Neuronal stem cell (in vitro differentiated cells): ENCODE data around the gene CCM2.

Experiments used
- DNase-seq: peaks from one replicate; pipeline ENCODE4 v3.0.0-alpha.2; 2013; ENCODE audit warnings: low spot score
- H2AFZ ChIP-seq: one replicate; pipeline ENCODE4 v1.6.1; 2013; ENCODE audit warnings: mild to moderate bottlenecking, low read length, inconsistent platforms
- H2AK5ac ChIP-seq: 2 replicates; pipeline ENCODE4 v1.6.1; 2013; ENCODE audit warnings: low read depth, mild to moderate bottlenecking, inconsistent platforms, low read length, moderate library complexity, mixed read lengths
- H2BK120ac ChIP-seq: 2 replicates; pipeline ENCODE4 v1.6.1; 2013; ENCODE audit warnings: low read depth, mild to moderate bottlenecking, inconsistent platforms, low read length, moderate library complexity, mixed read lengths
- H2BK12ac ChIP-seq: one replicate; pipeline ENCODE4 v1.6.1; 2013; ENCODE audit warnings: low read length, inconsistent platforms
- H2BK15ac ChIP-seq: 2 replicates; pipeline ENCODE4 v1.6.1; 2013; ENCODE audit warnings: mild to moderate bottlenecking, low read length, inconsistent platforms, mixed read lengths
- H2BK5ac ChIP-seq: one replicate; pipeline ENCODE4 v1.6.1; 2013; ENCODE audit warnings: inconsistent platforms, mild to moderate bottlenecking, low read length, moderate library complexity
- H3K14ac ChIP-seq: one replicate; pipeline ENCODE4 v1.6.1; 2013; ENCODE audit warnings: low read length, inconsistent platforms
- H3K18ac ChIP-seq: 2 replicates; pipeline ENCODE4 v1.6.1; 2013; ENCODE audit warnings: low read length, inconsistent platforms
- H3K23ac ChIP-seq: 2 replicates; pipeline ENCODE4 v1.6.1; 2013; ENCODE audit warnings: low read depth, mild to moderate bottlenecking, mixed read lengths, low read length, inconsistent platforms; ENCODE audit not compliant: poor library complexity
- H3K27ac ChIP-seq: replicated peaks from 3 replicates; pipeline ENCODE4 v1.5.1; 2013; ENCODE audit warnings: low read length, inconsistent platforms
- H3K27me3 ChIP-seq, 3 experiments: 2 replicates each; pipeline ENCODE4 v1.6.1; 2013; ENCODE audit warnings: low read length in 3 of 3, mild to moderate bottlenecking in 2 of 3, inconsistent platforms in 1 of 3, low read depth in 1 of 3, mixed read lengths in 1 of 3, moderate library complexity in 1 of 3; ENCODE audit not compliant: control insufficient read depth in 3 of 3, insufficient read depth in 3 of 3
- H3K36me3 ChIP-seq, 2 donors: replicated peaks in 1 of 2; 2 replicates each; pipeline ENCODE4 v1.6.1; 2013; ENCODE audit warnings: low read length in 2 of 2; ENCODE audit not compliant: control insufficient read depth in 2 of 2, insufficient read depth in 2 of 2
- H3K4ac ChIP-seq: 2 replicates; pipeline ENCODE4 v1.6.1; 2013; ENCODE audit warnings: inconsistent platforms, mild to moderate bottlenecking, low read length, moderate library complexity
- H3K4me1 ChIP-seq, 2 donors: 1 replicate in 1 of 2; 2 replicates in 1 of 2; pipeline ENCODE4 v1.6.1; 2013; ENCODE audit warnings: low read length in 2 of 2, low read depth in 1 of 2; ENCODE audit not compliant: control insufficient read depth in 2 of 2, insufficient read depth in 1 of 2
- H3K4me2 ChIP-seq: one replicate; pipeline ENCODE4 v1.6.1; 2013; ENCODE audit warnings: mild to moderate bottlenecking, low read length, inconsistent platforms; ENCODE audit not compliant: insufficient read depth, poor library complexity, severe bottlenecking
- H3K4me3 ChIP-seq, 2 donors: 2 replicates each; pipeline ENCODE4 v1.5.1; 2013; ENCODE audit warnings: low read length in 2 of 2, mild to moderate bottlenecking in 2 of 2, inconsistent platforms in 1 of 2, moderate library complexity in 1 of 2
- H3K79me1 ChIP-seq: one replicate; pipeline ENCODE4 v1.6.1; 2013; ENCODE audit warnings: low read depth, mild to moderate bottlenecking, inconsistent platforms, low read length, moderate library complexity
- H3K9ac ChIP-seq: one replicate; pipeline ENCODE4 v1.6.1; 2013; ENCODE audit warnings: mild to moderate bottlenecking, low read depth, low read length, inconsistent platforms; ENCODE audit not compliant: poor library complexity
- H3K9me3 ChIP-seq, 2 donors: replicated peaks in 1 of 2; 2 replicates each; pipeline versions ENCODE3 to v1.6.1; 2013; ENCODE audit warnings: low read length in 2 of 2, mild to moderate bottlenecking in 2 of 2, inconsistent platforms in 1 of 2, low read depth in 1 of 2, mixed read lengths in 1 of 2, moderate library complexity in 1 of 2; ENCODE audit not compliant: control insufficient read depth in 2 of 2, insufficient read depth in 1 of 2
- H4K8ac ChIP-seq: one replicate; pipeline ENCODE4 v1.6.1; 2013; ENCODE audit warnings: low read depth, mild to moderate bottlenecking, inconsistent platforms, low read length, moderate library complexity
- H4K91ac ChIP-seq: one replicate; pipeline ENCODE4 v1.6.1; 2013; ENCODE audit warnings: low read length, low read depth, mild to moderate bottlenecking, inconsistent platforms; ENCODE audit not compliant: poor library complexity
- WGBS, 2 donors: extraction: QIAGEN DNeasy Blood & Tissue Kit; methylation state at CpG; one replicate each; pipeline ENCODE4 v1.1.7; 2013; ENCODE audit warnings: missing lambda C conversion rate in 2 of 2, mixed read lengths in 1 of 2; ENCODE audit not compliant: insufficient read length in 2 of 2, insufficient replicate concordance in 1 of 2; ENCODE audit errors: extremely low coverage in 2 of 2; 5-methylcytosine and 5-hydroxymethylcytosine counted together

Gene CCM2

GRCh38 chr7:45039106-45039505 is 39.1 kb downstream of the CCM2 start:
- Histone ChIP-seq H3K27ac (no peak overlapping the region), H2BK120ac (no peak overlapping the region), H4K91ac (no peak overlapping the region), H2BK12ac (no peak overlapping the region), H3K4me1 (peaks cover 0 to 13% of the 10 kb centered on the region in 2 donors), H3K4me3 (no peak overlapping the region), H3K27me3 (no peaks in the 10 kb centered on the region), H4K8ac (no peak overlapping the region), H3K14ac (no peak overlapping the region), H2BK5ac (no peak overlapping the region), H2BK15ac (no peak overlapping the region), H3K4ac (no peak overlapping the region), H3K36me3 (peaks cover 11 to 52% of the 10 kb centered on the region in 2 donors), H2AK5ac (no peak overlapping the region), H3K23ac (no peak overlapping the region), H3K79me1 (peaks cover 9% of the 10 kb centered on the region), H3K9me3 (no peaks in the 10 kb centered on the region), H3K4me2 (no peak overlapping the region), H2AFZ (no peak overlapping the region), H3K9ac (no peak overlapping the region), H3K18ac (no peak overlapping the region)
- no peak for DNase-seq
- no CpG with 5 or more reads among the region's 5 CpGs for WGBS, 2 donors

GRCh38 chr7:45044338-45044737 is 44.3 kb downstream of the CCM2 start:
- peaks cover 5 to 67% of the 10 kb centered on the region in 2 donors for H3K36me3 ChIP-seq
- H3K14ac ChIP-seq = no peak overlapping the region
- H2AK5ac ChIP-seq = no peak overlapping the region
- no peak overlapping the region for H3K18ac ChIP-seq
- no CpG with 5 or more reads among the region's 5 CpGs for WGBS, 2 donors
- no peak overlapping the region for H3K23ac ChIP-seq
- no peaks in the 10 kb centered on the region for H3K4me1 ChIP-seq
- DNase-seq = no peak
- H3K79me1 ChIP-seq = peaks cover 1% of the 10 kb centered on the region
- no peak overlapping the region for H4K8ac ChIP-seq
- no peak overlapping the region for H3K4me2 ChIP-seq
- no peaks in the 10 kb centered on the region for H3K27me3 ChIP-seq
- no peak overlapping the region for H2BK15ac ChIP-seq
- H2BK12ac ChIP-seq = no peak overlapping the region
- H4K91ac ChIP-seq = no peak overlapping the region
- no peak overlapping the region for H3K9ac ChIP-seq
- no peak overlapping the region for H3K4ac ChIP-seq
- no peak overlapping the region for H2AFZ ChIP-seq
- H2BK120ac ChIP-seq = no peak overlapping the region
- H3K9me3 ChIP-seq = no peaks in the 10 kb centered on the region
- no peak overlapping the region for H3K4me3 ChIP-seq
- H3K27ac ChIP-seq = no peak overlapping the region
- no peak overlapping the region for H2BK5ac ChIP-seq

GRCh38 chr7:45048748-45049147 is 48.7 kb downstream of the CCM2 start:
- DNase-seq = no peak
- H3K79me1 ChIP-seq = peaks cover 2% of the 10 kb centered on the region
- no peak overlapping the region for H2AFZ ChIP-seq
- H2BK120ac ChIP-seq = no peak overlapping the region
- no peak overlapping the region for H2BK5ac ChIP-seq
- no peak overlapping the region for H3K23ac ChIP-seq
- no peak overlapping the region for H2BK12ac ChIP-seq
- no peak overlapping the region for H3K18ac ChIP-seq
- no peaks in the 10 kb centered on the region for H3K27me3 ChIP-seq
- H2AK5ac ChIP-seq = no peak overlapping the region
- H3K14ac ChIP-seq = no peak overlapping the region
- H4K8ac ChIP-seq = no peak overlapping the region
- peaks cover 5 to 64% of the 10 kb centered on the region in 2 donors for H3K36me3 ChIP-seq
- no peak overlapping the region for H3K4me3 ChIP-seq
- H2BK15ac ChIP-seq = no peak overlapping the region
- no peak overlapping the region for H3K27ac ChIP-seq
- no peaks in the 10 kb centered on the region for H3K9me3 ChIP-seq
- H4K91ac ChIP-seq = no peak overlapping the region
- H3K4me1 ChIP-seq = no peaks in the 10 kb centered on the region
- H3K4me2 ChIP-seq = no peak overlapping the region
- H3K4ac ChIP-seq = no peak overlapping the region
- WGBS, 2 donors = no CpG with 5 or more reads among the region's 1 CpG
- H3K9ac ChIP-seq = no peak overlapping the region

- Histone ChIP-seq H4K8ac (no peak overlapping the region), H2BK5ac (no peak overlapping the region), H3K4me1 (no peaks in the 10 kb centered on the region), H2BK120ac (no peak overlapping the region), H3K4me2 (no peak overlapping the region), H3K4me3 (no peak overlapping the region), H3K4ac (no peak overlapping the region), H2AFZ (no peak overlapping the region), H3K36me3 (peaks cover 5 to 54% of the 10 kb centered on the region in 2 donors), H4K91ac (no peak overlapping the region), H3K9ac (no peak overlapping the region), H2BK12ac (no peak overlapping the region), H3K27ac (no peak overlapping the region), H2BK15ac (no peak overlapping the region), H2AK5ac (no peak overlapping the region), H3K9me3 (peaks cover 0 to 3% of the 10 kb centered on the region in 2 donors), H3K79me1 (peaks cover 5% of the 10 kb centered on the region), H3K23ac (no peak overlapping the region), H3K18ac (no peak overlapping the region), H3K27me3 (no peaks in the 10 kb centered on the region), H3K14ac (no peak overlapping the region)
- no peak for DNase-seq
- WGBS, 2 donors = no CpG with 5 or more reads among the region's 2 CpGs
These were observed 50.2 kb downstream of the CCM2 start for GRCh38 chr7:45050198-45050597.
